ENCODE results near the gene HERC3.

Gene HERC3

DNA sequence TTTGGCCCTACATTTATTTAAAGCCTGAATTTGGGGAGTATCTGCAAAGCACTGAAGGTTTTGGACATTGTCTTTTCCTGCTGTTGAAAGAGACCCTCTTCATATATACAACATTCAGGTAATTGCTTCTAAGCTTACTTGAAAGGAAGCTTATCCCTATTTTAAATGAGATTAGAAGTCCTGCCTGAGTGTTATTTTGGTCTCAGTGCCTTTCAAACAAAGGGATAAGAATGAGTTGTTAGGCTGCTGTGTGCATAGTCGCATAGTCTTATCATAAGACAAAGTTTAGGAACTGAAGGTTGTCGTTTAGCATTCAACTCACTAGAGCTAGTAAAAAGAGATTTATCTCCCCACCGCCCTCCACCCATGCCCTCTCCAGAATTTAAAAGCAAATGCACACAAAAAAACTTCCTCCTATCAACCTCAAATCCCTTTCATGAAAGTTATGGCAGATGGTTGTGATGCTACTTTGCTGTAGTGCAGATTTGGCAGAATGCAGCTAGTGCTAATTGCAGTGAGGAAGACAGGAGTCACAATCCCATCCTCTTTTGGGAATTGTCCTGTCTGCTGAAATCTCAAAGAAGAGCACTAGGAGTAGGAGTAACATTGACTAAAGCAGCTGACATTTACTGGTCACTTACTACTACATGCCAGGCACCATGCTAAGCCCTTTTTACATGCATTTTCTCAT, 5.8 kb downstream of the HERC3 start:
- DNase-seq (ENCODE audit: extremely low read depth, low read depth): no peak
- TF ChIP-seq, protein P1, sequence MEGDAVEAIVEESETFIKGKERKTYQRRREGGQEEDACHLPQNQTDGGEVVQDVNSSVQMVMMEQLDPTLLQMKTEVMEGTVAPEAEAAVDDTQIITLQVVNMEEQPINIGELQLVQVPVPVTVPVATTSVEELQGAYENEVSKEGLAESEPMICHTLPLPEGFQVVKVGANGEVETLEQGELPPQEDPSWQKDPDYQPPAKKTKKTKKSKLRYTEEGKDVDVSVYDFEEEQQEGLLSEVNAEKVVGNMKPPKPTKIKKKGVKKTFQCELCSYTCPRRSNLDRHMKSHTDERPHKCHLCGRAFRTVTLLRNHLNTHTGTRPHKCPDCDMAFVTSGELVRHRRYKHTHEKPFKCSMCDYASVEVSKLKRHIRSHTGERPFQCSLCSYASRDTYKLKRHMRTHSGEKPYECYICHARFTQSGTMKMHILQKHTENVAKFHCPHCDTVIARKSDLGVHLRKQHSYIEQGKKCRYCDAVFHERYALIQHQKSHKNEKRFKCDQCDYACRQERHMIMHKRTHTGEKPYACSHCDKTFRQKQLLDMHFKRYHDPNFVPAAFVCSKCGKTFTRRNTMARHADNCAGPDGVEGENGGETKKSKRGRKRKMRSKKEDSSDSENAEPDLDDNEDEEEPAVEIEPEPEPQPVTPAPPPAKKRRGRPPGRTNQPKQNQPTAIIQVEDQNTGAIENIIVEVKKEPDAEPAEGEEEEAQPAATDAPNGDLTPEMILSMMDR (IDR thresholded peaks at IDR 0.05; ENCODE audit: low read depth, low read length): no peak

DNA sequence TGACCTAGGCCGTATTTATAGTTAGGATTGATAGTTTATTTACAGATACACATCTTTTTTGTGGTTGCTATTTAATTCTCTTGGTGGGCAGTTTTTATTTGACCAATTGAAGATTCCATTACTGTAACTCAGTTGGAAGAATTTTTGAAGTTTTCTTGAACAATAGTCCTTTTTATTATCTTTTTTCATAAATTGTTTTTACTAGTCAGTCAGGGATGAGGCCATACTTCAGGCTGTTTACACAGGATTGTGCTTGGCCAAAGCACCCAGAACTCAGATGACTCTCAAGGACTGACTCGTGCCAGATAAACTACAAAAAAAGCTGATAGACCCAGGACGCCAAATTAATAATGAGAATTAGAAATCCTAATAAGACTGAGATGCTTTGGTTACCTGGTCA, 7.0 kb downstream of the HERC3 start:
- DNase-seq (ENCODE audit: extremely low read depth, low read depth): no peak
- TF ChIP-seq, protein P1 (IDR thresholded peaks at IDR 0.05; ENCODE audit: low read depth, low read length): no peak

DNA sequence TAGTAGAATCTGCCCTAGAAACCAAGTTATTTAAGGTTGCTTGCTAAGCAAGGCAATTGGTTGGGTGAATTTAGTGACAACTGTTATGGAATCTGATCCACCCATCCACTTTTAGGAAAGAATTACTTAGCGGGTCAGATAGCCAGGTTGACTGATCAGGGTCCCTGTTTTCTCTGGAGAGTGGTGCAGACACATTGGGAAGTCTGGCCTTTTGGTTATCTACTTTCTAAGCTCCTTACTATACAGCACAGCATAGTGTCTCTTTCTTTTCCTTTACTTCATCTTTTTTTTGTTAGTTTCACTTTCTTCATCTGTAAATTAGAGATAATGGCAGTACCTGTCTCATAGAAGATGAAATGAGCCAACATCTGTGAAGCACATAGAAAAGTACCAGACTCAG, 7.4 kb downstream of the HERC3 start:
- no peak for DNase-seq (ENCODE audit: extremely low read depth, low read depth)

DNA sequence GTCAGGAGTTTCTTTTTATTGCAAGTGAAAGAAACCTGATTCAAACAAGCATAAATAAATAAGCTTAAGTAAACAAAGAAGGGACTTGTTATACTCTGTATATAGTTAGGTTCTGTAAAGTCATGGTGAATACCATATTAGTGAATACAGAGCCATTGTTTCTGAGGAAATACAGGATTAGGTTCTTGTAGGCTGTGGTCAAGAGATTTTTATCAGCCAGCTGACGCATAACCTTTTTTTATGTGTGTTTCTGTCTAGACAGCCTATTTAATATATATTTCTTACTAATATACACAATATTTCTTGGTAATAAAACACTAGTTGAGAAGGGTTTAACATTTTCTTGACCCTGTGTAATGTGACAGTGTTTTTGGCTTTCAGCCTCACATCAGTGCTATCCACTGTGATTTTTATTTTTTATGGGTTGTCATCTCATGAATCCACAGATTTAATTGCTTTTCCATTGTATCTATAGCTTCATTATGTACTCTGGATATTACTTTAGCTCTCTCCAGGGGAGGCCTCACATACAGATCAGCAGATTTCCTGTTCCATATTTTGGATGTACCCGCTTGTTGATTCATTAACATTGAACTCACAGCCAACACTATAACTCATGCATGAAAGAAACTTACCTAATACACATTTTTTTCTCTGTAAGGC, 8.0 kb downstream of the HERC3 start:
- peak; percentile 39 for DNase-seq (ENCODE audit: extremely low read depth, low read depth)
- TF ChIP-seq, protein P1 (IDR thresholded peaks at IDR 0.05; ENCODE audit: low read depth, low read length): no peak

More for the DNA sequence above, 7.4 kb downstream of the HERC3 start:
- TF ChIP-seq, protein P1 (IDR thresholded peaks at IDR 0.05; ENCODE audit: low read depth, low read length): no peak

DNA sequence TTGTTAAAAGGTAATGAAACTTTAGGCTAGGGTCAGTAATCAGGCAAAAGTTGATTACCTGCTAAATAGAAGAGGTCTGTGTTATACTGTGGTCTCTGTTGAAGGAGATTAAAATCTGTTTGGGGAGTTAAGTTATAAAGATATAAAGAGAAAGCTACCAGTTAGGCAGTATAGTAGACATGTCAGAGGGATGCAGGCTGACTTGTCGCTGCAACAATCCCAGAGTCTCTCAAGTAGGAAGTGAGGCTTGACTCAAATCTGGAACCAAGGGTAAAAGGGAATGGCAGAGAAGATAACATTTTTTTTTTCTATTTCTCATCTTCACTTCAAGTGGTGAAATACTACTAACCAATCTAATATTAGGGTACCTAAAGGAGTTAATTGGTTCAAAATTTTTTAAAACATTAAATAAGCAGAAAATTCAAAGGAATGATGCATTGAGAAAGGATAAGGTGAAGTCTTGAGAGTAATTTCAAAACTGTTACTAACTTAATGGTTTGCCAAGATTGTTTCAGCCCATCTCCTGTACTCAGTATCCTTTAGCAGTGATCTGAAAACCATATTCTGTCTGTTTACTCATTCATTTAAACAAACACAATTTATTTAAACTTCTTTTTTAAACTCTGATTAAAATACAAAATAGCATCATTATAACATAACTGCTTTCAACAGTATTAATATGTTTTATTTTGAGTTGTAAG, 12.8 kb downstream of the HERC3 start:
- no peak for DNase-seq (ENCODE audit: extremely low read depth, low read depth)
- TF ChIP-seq, protein P1 (IDR thresholded peaks at IDR 0.05; ENCODE audit: low read depth, low read length): no peak

DNA sequence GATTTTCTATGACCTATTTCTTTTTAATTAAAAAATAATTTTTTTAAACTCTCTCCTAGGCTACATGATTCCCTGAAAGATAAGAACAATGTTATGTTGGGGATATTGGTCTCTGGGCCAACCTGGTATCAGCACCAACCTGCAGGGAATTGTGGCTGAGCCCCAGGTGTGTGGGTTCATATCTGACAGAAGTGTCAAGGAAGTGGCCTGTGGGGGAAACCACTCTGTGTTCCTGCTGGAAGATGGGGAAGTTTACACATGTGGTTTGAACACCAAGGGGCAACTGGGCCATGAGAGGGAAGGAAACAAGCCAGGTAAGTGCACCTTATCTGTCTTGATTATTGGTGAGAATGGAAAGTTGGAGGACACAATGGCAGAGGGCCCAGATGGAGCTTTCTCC, 13.5 kb downstream of the HERC3 start:
- no peak for DNase-seq (ENCODE audit: extremely low read depth, low read depth)

More for the DNA sequence above, 13.5 kb downstream of the HERC3 start:
- TF ChIP-seq, protein P1 (IDR thresholded peaks at IDR 0.05; ENCODE audit: low read depth, low read length): no peak
